ENCODE measurements around the gene PARVB. TPM values are rescaled to one million over a fixed set of nuclear protein-coding genes. Genes with fewer than 3 reads are reported as not detected.

PARVB gene
- total RNA-seq, 2 experiments from 2014 or later, result 71.4 to 71.5 TPM

GRCh38 chr22:44075670-44076069, 51.6 kb downstream of the PARVB start:
- no peak for DNase-seq
- H3K9me3 Mint-ChIP-seq, result no peaks in the 10 kb centered on the region
- H3K4me1 Mint-ChIP-seq, result no peaks in the 10 kb centered on the region
- no peak overlapping the region for H3K4me3 Mint-ChIP-seq
- no peak overlapping the region for H3K27ac Mint-ChIP-seq
- no peaks in the 10 kb centered on the region for H3K36me3 Mint-ChIP-seq
- H3K27me3 Mint-ChIP-seq, result no peaks in the 10 kb centered on the region

GRCh38 chr22:44076825-44077224, 52.7 kb downstream of the PARVB start:
- Mint-ChIP-seq H3K27me3 (no peaks in the 10 kb centered on the region), H3K27ac (no peak overlapping the region), H3K36me3 (no peaks in the 10 kb centered on the region), H3K4me3 (no peak overlapping the region), H3K9me3 (no peaks in the 10 kb centered on the region), H3K4me1 (no peaks in the 10 kb centered on the region)
- no peak for DNase-seq

- DNase-seq, result peak; percentile 55
- H3K4me1 Mint-ChIP-seq, result no peaks in the 10 kb centered on the region
- H3K9me3 Mint-ChIP-seq, result no peaks in the 10 kb centered on the region
- no peak overlapping the region for H3K27ac Mint-ChIP-seq
- H3K36me3 Mint-ChIP-seq, result peaks cover 6% of the 10 kb centered on the region
- H3K27me3 Mint-ChIP-seq, result no peaks in the 10 kb centered on the region
- H3K4me3 Mint-ChIP-seq, result no peak overlapping the region
These were observed 57.1 kb downstream of the PARVB start for GRCh38 chr22:44080936-44081861.

- Mint-ChIP-seq H3K27me3 (no peaks in the 10 kb centered on the region), H3K9me3 (no peaks in the 10 kb centered on the region), H3K4me3 (no peak overlapping the region), H3K27ac (no peak overlapping the region), H3K4me1 (no peaks in the 10 kb centered on the region), H3K36me3 (peaks cover 6% of the 10 kb centered on the region)
- no peak for DNase-seq
These were observed 58.7 kb downstream of the PARVB start for GRCh38 chr22:44082801-44083200.

GRCh38 chr22:44084044-44084772, 60.1 kb downstream of the PARVB start:
- no peaks in the 10 kb centered on the region for H3K9me3 Mint-ChIP-seq
- DNase-seq, result no peak
- no peak overlapping the region for H3K27ac Mint-ChIP-seq
- H3K4me1 Mint-ChIP-seq, result no peaks in the 10 kb centered on the region
- no peaks in the 10 kb centered on the region for H3K27me3 Mint-ChIP-seq
- no peak overlapping the region for H3K4me3 Mint-ChIP-seq
- H3K36me3 Mint-ChIP-seq, result peaks cover 6% of the 10 kb centered on the region

GRCh38 chr22:44085743-44086270, 61.7 kb downstream of the PARVB start:
- Mint-ChIP-seq H3K27me3 (no peaks in the 10 kb centered on the region), H3K27ac (no peak overlapping the region), H3K9me3 (no peaks in the 10 kb centered on the region), H3K4me3 (no peak overlapping the region), H3K36me3 (peaks cover 6% of the 10 kb centered on the region), H3K4me1 (peaks cover 5% of the 10 kb centered on the region)
- no peak for DNase-seq

GRCh38 chr22:44086271-44087088, 62.4 kb downstream of the PARVB start:
- Mint-ChIP-seq H3K36me3 (peaks cover 6% of the 10 kb centered on the region), H3K4me1 (peaks cover 11% of the 10 kb centered on the region), H3K27ac (no peak overlapping the region), H3K9me3 (no peaks in the 10 kb centered on the region), H3K4me3 (no peak overlapping the region), H3K27me3 (no peaks in the 10 kb centered on the region)
- DNase-seq, result no peak

DNA sequence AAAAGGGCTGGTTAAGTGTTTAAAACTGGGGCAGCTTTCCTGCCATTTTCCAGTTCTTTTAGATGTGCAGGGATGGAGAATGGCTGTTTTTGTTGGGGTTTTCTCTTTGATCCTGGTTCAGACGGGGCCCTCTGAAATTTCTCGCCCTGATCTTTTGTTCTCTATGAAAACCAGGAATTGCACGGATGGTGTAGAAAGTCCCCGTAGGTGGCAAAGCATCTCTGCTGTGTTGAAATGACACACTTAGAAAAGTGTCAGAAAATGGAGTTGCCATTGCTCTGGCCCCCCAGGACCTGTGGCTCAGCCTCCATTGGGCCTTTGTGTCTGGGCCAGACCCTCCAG, 63.0 kb downstream of the PARVB start:
- peaks cover 6% of the 10 kb centered on the region for H3K36me3 Mint-ChIP-seq
- H3K4me3 Mint-ChIP-seq, result no peak overlapping the region
- peaks cover 13% of the 10 kb centered on the region for H3K4me1 Mint-ChIP-seq
- H3K27ac Mint-ChIP-seq, result no peak overlapping the region
- no peak for DNase-seq
- no peaks in the 10 kb centered on the region for H3K9me3 Mint-ChIP-seq
- H3K27me3 Mint-ChIP-seq, result no peaks in the 10 kb centered on the region

- Mint-ChIP-seq H3K4me1 (peaks cover 13% of the 10 kb centered on the region), H3K4me3 (no peak overlapping the region), H3K36me3 (peaks cover 2% of the 10 kb centered on the region), H3K27me3 (no peaks in the 10 kb centered on the region), H3K27ac (no peak overlapping the region), H3K9me3 (no peaks in the 10 kb centered on the region)
- DNase-seq, result no peak
These were observed 65.0 kb downstream of the PARVB start for GRCh38 chr22:44088976-44089570.

- no peak for DNase-seq
- Mint-ChIP-seq H3K4me3 (no peak overlapping the region), H3K27me3 (no peaks in the 10 kb centered on the region), H3K27ac (no peak overlapping the region), H3K36me3 (peaks cover 4% of the 10 kb centered on the region), H3K4me1 (peaks cover 13% of the 10 kb centered on the region), H3K9me3 (no peaks in the 10 kb centered on the region)
These were observed 65.8 kb downstream of the PARVB start for GRCh38 chr22:44089717-44090570.

- Mint-ChIP-seq H3K9me3 (no peaks in the 10 kb centered on the region), H3K4me3 (no peak overlapping the region), H3K27me3 (no peaks in the 10 kb centered on the region), H3K27ac (no peak overlapping the region), H3K4me1 (peaks cover 13% of the 10 kb centered on the region), H3K36me3 (peaks cover 4% of the 10 kb centered on the region)
- no peak for DNase-seq
These were observed 66.4 kb downstream of the PARVB start for GRCh38 chr22:44090571-44090905.

DNA sequence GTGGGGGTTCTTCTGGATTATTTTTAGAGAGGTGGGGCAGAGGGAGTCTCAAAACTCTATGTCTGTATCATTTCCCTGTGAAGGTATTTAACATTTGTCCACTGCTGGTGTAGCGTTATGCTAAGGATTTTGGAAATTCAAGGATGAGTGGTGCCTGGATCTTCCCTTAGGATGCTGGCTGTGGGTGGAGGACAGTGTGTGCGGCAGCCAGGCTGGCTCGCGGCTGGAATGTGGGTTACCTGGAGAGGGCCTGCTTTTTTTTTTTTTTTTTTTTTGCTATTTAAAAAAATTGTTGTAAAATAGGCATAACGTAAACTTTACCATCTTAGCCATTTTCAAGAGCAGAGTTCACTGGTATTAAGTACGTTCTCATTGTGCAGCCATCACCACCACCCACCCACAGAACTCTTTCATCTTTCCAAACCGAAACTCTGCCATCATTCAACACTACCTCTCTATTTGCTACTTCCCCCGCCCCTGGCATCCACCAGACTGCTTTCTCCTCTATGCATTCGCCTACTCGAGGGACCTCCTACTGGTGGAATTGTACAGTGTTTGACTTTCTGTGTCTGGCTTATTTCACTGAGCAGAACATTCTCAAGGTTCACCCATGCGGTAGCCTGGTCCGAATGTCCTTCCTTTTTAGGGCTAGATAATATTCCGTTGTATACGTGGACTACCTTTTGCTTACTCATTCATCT, 67.1 kb downstream of the PARVB start:
- no peaks in the 10 kb centered on the region for H3K27me3 Mint-ChIP-seq
- H3K27ac Mint-ChIP-seq, result no peak overlapping the region
- peak; percentile 55 for DNase-seq
- peaks cover 13% of the 10 kb centered on the region for H3K4me1 Mint-ChIP-seq
- no peaks in the 10 kb centered on the region for H3K9me3 Mint-ChIP-seq
- H3K4me3 Mint-ChIP-seq, result no peak overlapping the region
- peaks cover 2% of the 10 kb centered on the region for H3K36me3 Mint-ChIP-seq

DNA sequence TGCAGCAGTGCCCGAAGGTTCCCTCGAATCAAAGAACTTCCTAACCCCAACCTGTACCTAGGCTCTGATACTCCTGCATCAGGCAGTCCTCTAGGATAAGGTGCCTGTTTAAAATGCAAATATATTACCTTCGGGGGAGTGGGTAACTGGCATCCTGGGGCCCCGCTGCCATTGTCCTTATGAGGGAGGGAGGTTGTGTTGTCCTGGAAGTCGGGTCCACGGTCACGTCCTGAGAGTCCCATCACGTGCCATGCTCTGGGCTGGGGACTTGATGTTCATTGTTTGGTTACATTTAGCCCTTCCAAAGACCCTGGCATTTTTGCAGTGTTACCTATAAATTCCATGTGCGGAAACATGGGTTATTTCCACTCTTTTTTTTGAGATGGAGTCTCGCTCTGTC, 67.6 kb downstream of the PARVB start:
- Mint-ChIP-seq H3K4me1 (peaks cover 13% of the 10 kb centered on the region), H3K9me3 (no peaks in the 10 kb centered on the region), H3K27me3 (no peaks in the 10 kb centered on the region), H3K4me3 (no peak overlapping the region), H3K36me3 (peaks cover 2% of the 10 kb centered on the region), H3K27ac (no peak overlapping the region)
- DNase-seq, result no peak

Data from activated naive CD8-positive, alpha-beta T cell treated with anti-CD3 and anti-CD28 coated beads for 36 hours (primary cell).